Natural killer cell treated with Interleukin-12 subunit alpha and Interleukin-12 subunit beta and Interleukin-15 and Interleukin-18, amount 100 ng/mL, for 72 hours (primary cell): ENCODE measurements around the gene N4BP2. TPM values are rescaled to one million over a fixed set of nuclear protein-coding genes. Genes with fewer than 3 reads are reported as not detected.
"Not testable (repeated sequence)": the region's sequence is repeated elsewhere in the genome, so short reads cannot be mapped to it uniquely, and the experiment has no call there.

ENCODE experiments used
- ATAC-seq, 2 donors: fragments of 150-1000 bp; cut with Tn5 transposase in 1 of 2; sonication (Bioruptor Pico), chemical (Tn5 transposase) in 1 of 2; 2 replicates each; pipeline ENCODE4 v1.10.0; 2021
- DNase-seq: peaks from one replicate; pipeline ENCODE4 v3.0.0; 2022; ENCODE audit warnings: low spot score
- H3K27ac Mint-ChIP-seq, 2 donors: 1 replicate in 1 of 2; 2 replicates in 1 of 2; pipeline ENCODE4 v1.8.0; 2022; ENCODE audit warnings: mixed read lengths in 2 of 2, mild to moderate bottlenecking in 1 of 2, moderate library complexity in 1 of 2
- H3K27me3 Mint-ChIP-seq, 2 donors: 1 replicate in 1 of 2; 2 replicates in 1 of 2; pipeline ENCODE4 v1.8.0; 2022; ENCODE audit warnings: mixed read lengths in 2 of 2
- H3K36me3 Mint-ChIP-seq: one replicate; pipeline ENCODE4 v1.8.0; 2022; ENCODE audit warnings: mixed read lengths
- H3K4me1 Mint-ChIP-seq, 2 donors: 1 replicate in 1 of 2; 2 replicates in 1 of 2; pipeline ENCODE4 v1.8.0; 2022; ENCODE audit warnings: low read depth in 2 of 2, mixed read lengths in 2 of 2, mild to moderate bottlenecking in 1 of 2
- H3K4me3 Mint-ChIP-seq: one replicate; pipeline ENCODE4 v1.8.0; 2022; ENCODE audit warnings: mixed read lengths
- H3K9me3 Mint-ChIP-seq: 2 replicates; pipeline ENCODE4 v1.8.0; 2022; ENCODE audit warnings: mixed read lengths
- total RNA-seq, 2 donors: library from RNA; stranded (reverse); gene quantifications; one replicate each; pipeline ENCODE4 v1.2.3, GENCODE V29; 2022

N4BP2 gene
- 10 to 100 TPM; 17.6 to 19.4 TPM for total RNA-seq

DNA sequence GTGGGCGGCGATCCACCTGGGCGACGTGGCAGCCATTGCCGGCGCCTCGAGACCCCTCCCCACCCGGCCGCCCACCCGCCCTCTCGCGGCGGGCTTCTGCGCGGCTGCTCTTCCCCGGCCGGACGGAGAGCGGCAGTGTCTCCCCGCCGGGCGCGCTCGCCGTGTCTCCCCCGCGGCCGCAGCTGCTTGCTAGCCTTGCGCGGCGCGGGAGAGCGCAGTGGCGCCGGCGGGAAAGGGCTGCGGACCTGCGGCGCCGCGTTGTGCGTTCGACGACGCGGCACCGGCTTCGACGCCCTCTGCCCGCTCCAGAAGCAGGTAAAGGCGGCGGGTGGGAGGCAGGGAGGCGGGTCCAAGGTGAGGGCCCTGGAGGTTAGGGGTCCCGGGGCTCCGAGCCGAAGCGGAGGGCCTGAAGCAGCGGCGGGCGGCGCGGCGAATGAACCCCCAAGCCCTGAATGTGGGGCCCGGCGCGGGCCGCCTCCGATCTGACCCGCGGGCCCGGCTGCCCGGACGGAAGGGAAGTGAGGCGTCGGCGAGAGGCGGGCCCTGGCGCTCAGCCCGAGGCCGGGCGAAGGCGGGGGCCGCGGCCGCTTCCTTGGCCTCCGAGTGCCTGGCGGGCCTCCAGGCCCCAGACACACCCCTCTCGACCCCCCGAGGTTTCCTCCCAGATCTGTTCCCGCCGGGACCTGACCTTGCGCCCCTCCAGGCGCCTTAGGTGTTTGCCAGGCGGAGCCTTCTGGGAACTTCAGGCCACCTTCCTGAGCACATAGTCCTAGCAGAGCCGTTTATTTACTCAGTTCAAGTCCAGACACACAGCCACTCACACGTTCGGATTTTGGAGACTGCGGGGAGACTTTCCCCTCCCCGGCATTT lies at the start of gene N4BP2:
Gene N4BP2 (plus strand): TSS at position 135 of the 870 bp plus-strand sequence. CDS start 40,491 bp downstream, outside the sequence.
- peaks cover 24% of the 10 kb centered on the region in 2 donors for H3K4me1 Mint-ChIP-seq
- peak within 1 kb of the TSS; percentile 95 to 99 for H3K27ac Mint-ChIP-seq
- H3K9me3 Mint-ChIP-seq = no peaks in the 10 kb centered on the region
- peak within 1 kb of the TSS; percentile 95 for H3K4me3 Mint-ChIP-seq
- peak; percentile 81 for DNase-seq
- H3K27me3 Mint-ChIP-seq = peaks cover 0 to 2% of the 10 kb centered on the region in 2 donors
- H3K36me3 Mint-ChIP-seq = no peaks in the 10 kb centered on the region
- ATAC-seq = peak; percentile 73 to 80

GRCh38 chr4:40016007-40016406 lies 40.6 kb upstream of the N4BP2 start:
- Mint-ChIP-seq H3K27me3 (no peaks in the 10 kb centered on the region), H3K27ac (no peak overlapping the region), H3K9me3 (no peaks in the 10 kb centered on the region), H3K4me3 (no peak overlapping the region), H3K4me1 (no peaks in the 10 kb centered on the region), H3K36me3 (no peaks in the 10 kb centered on the region)
- no peak for DNase-seq
- ATAC-seq = no peak

DNA sequence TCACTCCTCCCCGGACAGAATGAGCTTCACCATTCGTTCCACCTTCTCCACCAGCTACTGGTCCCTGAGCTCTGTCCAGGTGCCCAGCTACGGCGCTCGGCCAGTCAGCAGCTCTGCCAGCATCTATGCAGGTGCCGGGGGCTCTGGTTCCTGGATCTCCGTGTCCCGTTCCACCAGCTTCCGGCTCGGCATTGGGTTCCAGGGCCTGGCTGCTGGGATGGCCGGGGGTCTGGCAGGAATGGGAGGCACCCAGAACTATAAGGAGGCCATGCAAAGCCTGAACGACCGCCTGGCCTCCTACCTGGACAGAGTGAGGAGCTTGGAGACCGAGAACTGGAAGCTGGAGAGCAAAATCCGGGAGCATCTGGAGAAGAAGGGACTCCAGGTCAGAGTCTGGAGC lies 36.4 kb upstream of the N4BP2 start:
- ATAC-seq (no peak), DNase-seq (no peak)
- no peaks in the 10 kb centered on the region for H3K27me3 Mint-ChIP-seq
- H3K4me1 Mint-ChIP-seq = no peaks in the 10 kb centered on the region
- no peaks in the 10 kb centered on the region for H3K36me3 Mint-ChIP-seq
- no peaks in the 10 kb centered on the region for H3K9me3 Mint-ChIP-seq
- no peak overlapping the region for H3K27ac Mint-ChIP-seq
- no peak overlapping the region for H3K4me3 Mint-ChIP-seq

DNA sequence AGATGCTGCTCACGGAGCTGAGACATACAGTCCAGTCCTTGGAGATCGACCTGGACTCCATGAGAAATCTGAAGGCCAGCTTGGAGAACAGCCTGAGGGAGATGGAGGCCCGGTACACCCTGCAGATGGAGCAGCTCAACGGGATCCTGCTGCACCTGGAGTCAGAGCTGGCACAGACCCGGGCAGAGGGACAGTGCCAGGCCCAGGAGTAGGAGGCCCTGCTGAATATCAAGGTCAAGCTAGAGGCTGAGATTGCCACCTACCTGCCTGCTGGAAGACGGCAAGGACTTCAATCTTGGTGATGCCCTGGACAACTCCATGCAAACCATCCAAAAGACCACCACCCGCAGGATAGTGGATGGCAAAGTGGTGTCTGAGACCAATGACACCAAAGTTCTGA lies 35.5 kb upstream of the N4BP2 start:
- not testable (repeated sequence) for H3K9me3 Mint-ChIP-seq, H3K4me1 Mint-ChIP-seq, DNase-seq, ATAC-seq, H3K4me3 Mint-ChIP-seq, H3K27ac Mint-ChIP-seq, H3K27me3 Mint-ChIP-seq, H3K36me3 Mint-ChIP-seq

- not testable (repeated sequence) for H3K4me3 Mint-ChIP-seq, H3K4me1 Mint-ChIP-seq, H3K9me3 Mint-ChIP-seq, H3K27ac Mint-ChIP-seq, ATAC-seq, H3K36me3 Mint-ChIP-seq, H3K27me3 Mint-ChIP-seq, DNase-seq
Measured at GRCh38 chr4:40024049-40024448, 32.6 kb upstream of the N4BP2 start.

DNA sequence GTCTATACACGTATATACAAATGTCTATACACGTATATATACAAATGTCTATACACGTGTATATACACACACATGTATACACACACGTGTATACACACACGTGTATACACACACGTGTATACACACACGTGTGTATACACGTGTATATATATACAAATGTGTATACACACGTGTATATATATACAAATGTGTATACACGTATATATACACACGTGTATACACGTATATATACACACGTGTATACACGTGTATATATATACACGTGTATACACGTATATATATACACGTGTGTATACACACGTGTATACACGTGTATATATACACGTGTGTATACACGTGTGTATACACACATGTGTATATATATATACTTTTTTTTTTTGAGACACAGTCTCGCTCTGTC lies 23.9 kb upstream of the N4BP2 start:
- DNase-seq (no peak), ATAC-seq (no peak)
- Mint-ChIP-seq H3K4me1 (peaks cover 0 to 6% of the 10 kb centered on the region in 2 donors), H3K4me3 (no peak overlapping the region), H3K9me3 (no peaks in the 10 kb centered on the region), H3K27ac (no peak overlapping the region), H3K27me3 (no peaks in the 10 kb centered on the region), H3K36me3 (no peaks in the 10 kb centered on the region)

DNA sequence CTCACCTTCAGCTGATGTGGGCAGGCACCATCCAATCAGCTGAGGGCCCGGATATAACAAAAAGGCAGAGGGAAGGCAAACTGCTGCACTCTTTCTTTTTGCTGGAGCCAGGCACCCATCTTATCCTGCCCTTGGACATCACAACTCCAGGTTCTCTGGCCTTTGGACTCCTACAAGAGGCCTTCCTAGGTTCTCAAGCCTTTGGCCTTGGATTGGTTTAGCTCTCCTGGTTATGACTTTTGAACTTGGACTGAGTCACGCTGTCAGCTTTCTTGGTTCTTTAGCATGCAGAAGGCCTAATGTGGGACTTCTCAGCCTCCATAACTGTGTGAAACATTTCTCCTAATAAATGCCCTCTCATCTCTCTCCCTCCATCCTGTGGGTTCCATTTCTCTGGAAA lies 23.0 kb upstream of the N4BP2 start:
- H3K4me1 Mint-ChIP-seq = peaks cover 0 to 6% of the 10 kb centered on the region in 2 donors
- H3K27ac Mint-ChIP-seq = no peak overlapping the region
- no peak for DNase-seq
- H3K9me3 Mint-ChIP-seq = no peaks in the 10 kb centered on the region
- no peak for ATAC-seq
- H3K36me3 Mint-ChIP-seq = no peaks in the 10 kb centered on the region
- H3K27me3 Mint-ChIP-seq = no peaks in the 10 kb centered on the region
- no peak overlapping the region for H3K4me3 Mint-ChIP-seq

DNA sequence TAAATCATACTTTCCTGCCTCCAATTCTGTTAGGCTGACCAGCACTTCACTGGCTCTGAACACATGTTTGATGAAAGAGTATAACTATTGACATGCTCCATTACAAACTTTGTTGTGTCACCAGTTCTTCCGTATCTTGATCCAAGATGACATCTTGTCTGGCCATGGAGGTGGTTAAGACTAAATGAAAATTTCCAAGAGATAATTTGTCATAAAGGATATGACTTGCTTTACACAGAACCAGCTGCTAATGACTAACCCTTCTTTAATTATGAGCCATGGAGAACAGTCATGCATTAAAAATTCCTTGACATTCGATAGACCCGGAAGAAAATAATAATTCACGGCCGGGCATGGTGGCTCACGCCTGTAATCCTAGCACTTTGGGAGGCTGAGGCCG lies 17.7 kb upstream of the N4BP2 start:
- Mint-ChIP-seq H3K9me3 (no peaks in the 10 kb centered on the region), H3K4me1 (peaks cover 0 to 2% of the 10 kb centered on the region in 2 donors), H3K36me3 (no peaks in the 10 kb centered on the region), H3K4me3 (no peak overlapping the region), H3K27me3 (no peaks in the 10 kb centered on the region), H3K27ac (no peak overlapping the region)
- DNase-seq (no peak), ATAC-seq (no peak)

- H3K36me3 Mint-ChIP-seq = no peaks in the 10 kb centered on the region
- H3K9me3 Mint-ChIP-seq = no peaks in the 10 kb centered on the region
- H3K27me3 Mint-ChIP-seq = no peaks in the 10 kb centered on the region
- no peaks in the 10 kb centered on the region for H3K4me1 Mint-ChIP-seq
- DNase-seq (no peak), ATAC-seq (no peak)
- H3K27ac Mint-ChIP-seq = no peak overlapping the region
- H3K4me3 Mint-ChIP-seq = no peak overlapping the region
Measured at GRCh38 chr4:40040908-40041307, 15.7 kb upstream of the N4BP2 start.

DNA sequence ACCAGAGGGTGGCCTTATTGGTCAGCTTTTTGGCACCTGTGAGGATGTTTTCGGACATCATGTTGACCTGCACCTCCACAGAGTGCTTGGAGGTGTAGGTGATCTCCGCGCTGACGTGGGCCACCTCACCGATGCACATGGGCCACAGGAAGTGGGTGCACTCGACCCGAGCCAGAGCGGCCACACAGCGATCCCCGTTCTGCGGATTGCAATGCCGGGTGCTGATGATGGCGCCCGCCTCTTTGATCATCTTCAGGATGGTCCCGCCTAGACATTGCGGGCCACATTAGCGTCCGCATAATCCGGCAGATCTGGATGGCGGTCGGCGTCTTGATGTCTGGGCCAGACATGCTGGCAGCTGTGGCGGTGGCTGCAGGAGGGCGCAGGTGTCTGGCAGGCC lies 12.9 kb upstream of the N4BP2 start:
- H3K27ac Mint-ChIP-seq = no peak overlapping the region
- no peak for ATAC-seq
- H3K36me3 Mint-ChIP-seq = no peaks in the 10 kb centered on the region
- H3K27me3 Mint-ChIP-seq = no peaks in the 10 kb centered on the region
- no peak overlapping the region for H3K4me3 Mint-ChIP-seq
- no peaks in the 10 kb centered on the region for H3K9me3 Mint-ChIP-seq
- DNase-seq = no peak
- no peaks in the 10 kb centered on the region for H3K4me1 Mint-ChIP-seq

DNA sequence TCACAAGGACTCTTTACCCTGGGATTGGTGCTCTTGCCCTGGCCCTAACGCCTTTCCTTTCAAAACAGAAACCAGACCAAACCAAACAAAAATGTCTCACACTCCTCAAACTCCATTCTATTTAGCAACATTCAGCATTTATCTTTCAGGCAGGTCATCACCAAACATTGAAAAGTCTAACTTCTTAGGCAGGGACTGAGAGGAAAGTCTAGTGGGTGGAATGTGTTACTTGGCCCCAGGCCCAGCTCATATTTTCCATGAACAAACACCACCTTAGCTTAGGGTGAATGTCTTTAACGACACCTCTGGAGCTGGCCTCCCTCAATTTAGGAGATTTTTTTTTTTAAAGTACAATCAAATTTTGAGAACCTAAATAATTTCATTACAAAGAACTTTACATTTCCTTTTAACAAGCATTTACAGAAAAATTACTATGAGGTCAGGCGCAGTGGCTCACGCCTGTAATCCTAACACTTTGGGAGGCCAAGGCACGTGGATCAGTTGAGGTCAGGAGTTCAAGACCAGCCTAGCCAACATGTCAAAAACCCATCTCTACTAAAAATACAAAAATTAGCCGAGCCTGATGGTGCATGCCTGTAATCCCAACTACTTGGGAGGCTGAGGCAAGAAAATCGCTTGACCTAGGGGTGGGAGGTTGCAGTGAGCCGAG lies 10.2 kb upstream of the N4BP2 start:
- Mint-ChIP-seq H3K4me3 (no peak overlapping the region), H3K36me3 (no peaks in the 10 kb centered on the region), H3K9me3 (no peaks in the 10 kb centered on the region), H3K27ac (no peak overlapping the region), H3K27me3 (no peaks in the 10 kb centered on the region), H3K4me1 (no peaks in the 10 kb centered on the region)
- no peak for DNase-seq
- ATAC-seq = no peak

GRCh38 chr4:40053161-40053560 lies 3.5 kb upstream of the N4BP2 start:
- ATAC-seq (no peak), DNase-seq (no peak)
- Mint-ChIP-seq H3K4me1 (peaks cover 16 to 17% of the 10 kb centered on the region in 2 donors), H3K27ac (no peak overlapping the region), H3K27me3 (peaks cover 0 to 2% of the 10 kb centered on the region in 2 donors), H3K9me3 (no peaks in the 10 kb centered on the region), H3K4me3 (no peak overlapping the region), H3K36me3 (no peaks in the 10 kb centered on the region)

- peak overlapping the region; percentile 87 for H3K4me3 Mint-ChIP-seq
- peak overlapping the region; percentile 85 to 92 for H3K27ac Mint-ChIP-seq
- no peaks in the 10 kb centered on the region for H3K9me3 Mint-ChIP-seq
- DNase-seq (no peak), ATAC-seq (peak in 1 of 2 donors; percentile 36)
- peaks cover 0 to 2% of the 10 kb centered on the region in 2 donors for H3K27me3 Mint-ChIP-seq
- no peaks in the 10 kb centered on the region for H3K36me3 Mint-ChIP-seq
- H3K4me1 Mint-ChIP-seq = peaks cover 24% of the 10 kb centered on the region in 2 donors
Measured at GRCh38 chr4:40055511-40055862, 1.2 kb upstream of the N4BP2 start.
